Endodermal cell (in vitro differentiated cells): ENCODE results near the gene PCNX4. TPM values are rescaled to one million over a fixed set of nuclear protein-coding genes. Genes with fewer than 3 reads are reported as not detected.
A peak's percentile ranks its signal among the peaks of the same experiment; 100 is the strongest.

ENCODE experiments used
- DNase-seq: peaks from one replicate; pipeline ENCODE4 v3.0.0-alpha.2; 2017
- H3K27ac ChIP-seq: 2 replicates; pipeline ENCODE4 v1.5.1; 2013; ENCODE audit warnings: mild to moderate bottlenecking, low read depth, low read length, moderate library complexity
- H3K27me3 ChIP-seq: 2 replicates; pipeline ENCODE4 v1.6.1; 2013; ENCODE audit warnings: mild to moderate bottlenecking, low read length, moderate library complexity; ENCODE audit not compliant: insufficient read depth, control insufficient read depth, poor library complexity, severe bottlenecking
- H3K36me3 ChIP-seq: 2 replicates; pipeline ENCODE4 v1.7.0; 2013; ENCODE audit warnings: mild to moderate bottlenecking, low read length, moderate library complexity; ENCODE audit not compliant: control insufficient read depth, insufficient read depth
- H3K4me1 ChIP-seq: one replicate; pipeline ENCODE4 v1.7.0; 2013; ENCODE audit warnings: low read length; ENCODE audit not compliant: control insufficient read depth, insufficient read depth
- H3K4me3 ChIP-seq: 2 replicates; pipeline ENCODE4 v1.5.1; 2013; ENCODE audit warnings: mild to moderate bottlenecking, low read length, moderate library complexity
- H3K9ac ChIP-seq: 2 replicates; pipeline ENCODE4 v1.6.1; 2013; ENCODE audit warnings: mild to moderate bottlenecking, low read length, moderate library complexity; ENCODE audit not compliant: poor library complexity, severe bottlenecking; ENCODE audit errors: extremely low read depth
- H3K9me3 ChIP-seq: 2 replicates; pipeline ENCODE4 v1.6.1; 2013; ENCODE audit warnings: mild to moderate bottlenecking, low read length, moderate library complexity; ENCODE audit not compliant: control insufficient read depth
- H3K27ac Mint-ChIP-seq: 2 replicates; pipeline ENCODE4 v1.8.0; 2020; ENCODE audit warnings: mixed read lengths
- H3K27me3 Mint-ChIP-seq: 2 replicates; pipeline ENCODE4 v1.8.0; 2021; ENCODE audit warnings: mild to moderate bottlenecking, mixed read lengths; ENCODE audit not compliant: insufficient read depth
- H3K36me3 Mint-ChIP-seq: 2 replicates; pipeline ENCODE4 v1.8.0; 2020; ENCODE audit warnings: low read depth, mixed read lengths
- H3K4me1 Mint-ChIP-seq: 2 replicates; pipeline ENCODE4 v1.8.0; 2020; ENCODE audit warnings: mixed read lengths
- H3K4me3 Mint-ChIP-seq: 2 replicates; pipeline ENCODE4 v1.8.0; 2020; ENCODE audit warnings: mild to moderate bottlenecking, moderate library complexity, mixed read lengths
- H3K9me3 Mint-ChIP-seq: 2 replicates; pipeline ENCODE4 v1.8.0; 2020; ENCODE audit warnings: mild to moderate bottlenecking, mixed read lengths
- CTCF ChIP-seq: fragments of 200-600 bp; sonication (generic); conservative IDR thresholded peaks from 2 replicates; pipeline ENCODE4 v1.5.0; 2021; ENCODE audit warnings: antibody characterized with exemption, mild to moderate bottlenecking
- WGBS, 2 experiments: methylation state at CpG; one replicate each; pipeline versions ENCODE4 v1.1.5 to v1.1.7; 2013; ENCODE audit warnings: missing lambda C conversion rate in 2 of 2, mixed read lengths in 1 of 2; ENCODE audit not compliant: insufficient coverage in 1 of 2, insufficient read length in 1 of 2; 5-methylcytosine and 5-hydroxymethylcytosine counted together
- total RNA-seq, 2 donors: library from RNA; stranded (reverse); fragmentation: NEBNext Ultra II Directional in 1 of 2; extraction: Animal tissue kit (Norgen Biotek cat#: 25700) in 1 of 2; gene quantifications; 2 replicates in 1 of 2; 3 replicates in 1 of 2; pipeline ENCODE4 v1.2.1, GENCODE V29; 2021

PCNX4 gene
- total RNA-seq, 2 donors from 2014 or later: 61.1 to 74.3 TPM

- H3K36me3 Mint-ChIP-seq: no peaks in the 10 kb centered on the region
- Histone ChIP-seq H3K27me3 (no peaks in the 10 kb centered on the region), H3K27ac (no peak overlapping the region), H3K9ac (no peak overlapping the region), H3K4me3 (no peak overlapping the region), H3K36me3 (no peaks in the 10 kb centered on the region), H3K9me3 (no peaks in the 10 kb centered on the region), H3K4me1 (no peaks in the 10 kb centered on the region)
- no peak overlapping the region for H3K27ac Mint-ChIP-seq
- no peak for TF ChIP-seq CTCF
- 57 to 70% methylated on average over 1 of the region's 1 CpG for WGBS, 2 experiments
- no peaks in the 10 kb centered on the region for H3K27me3 Mint-ChIP-seq
- H3K9me3 Mint-ChIP-seq: no peaks in the 10 kb centered on the region
- no peaks in the 10 kb centered on the region for H3K4me1 Mint-ChIP-seq
- no peak overlapping the region for H3K4me3 Mint-ChIP-seq
- no peak for DNase-seq
Measured at GRCh38 chr14:60058087-60058486, 33.6 kb upstream of the PCNX4 start.

GRCh38 chr14:60061371-60061770 is 30.4 kb upstream of the PCNX4 start:
- no peaks in the 10 kb centered on the region for H3K9me3 Mint-ChIP-seq
- Histone ChIP-seq H3K9me3 (no peaks in the 10 kb centered on the region), H3K27me3 (no peaks in the 10 kb centered on the region), H3K4me3 (no peak overlapping the region), H3K27ac (no peak overlapping the region), H3K36me3 (no peaks in the 10 kb centered on the region), H3K4me1 (no peaks in the 10 kb centered on the region), H3K9ac (no peak overlapping the region)
- no peaks in the 10 kb centered on the region for H3K4me1 Mint-ChIP-seq
- no peak overlapping the region for H3K4me3 Mint-ChIP-seq
- 81% methylated on average over 2 of the region's 2 CpGs; no CpG with 5 or more reads in 1 of the 2 experiments for WGBS, 2 experiments
- no peak for DNase-seq
- no peak overlapping the region for H3K27ac Mint-ChIP-seq
- no peak for TF ChIP-seq CTCF
- H3K36me3 Mint-ChIP-seq: no peaks in the 10 kb centered on the region
- H3K27me3 Mint-ChIP-seq: no peaks in the 10 kb centered on the region

- Mint-ChIP-seq H3K36me3 (no peaks in the 10 kb centered on the region), H3K27me3 (no peaks in the 10 kb centered on the region), H3K4me1 (no peaks in the 10 kb centered on the region), H3K4me3 (no peak overlapping the region), H3K27ac (no peak overlapping the region), H3K9me3 (no peaks in the 10 kb centered on the region)
- H3K27me3 ChIP-seq: no peaks in the 10 kb centered on the region
- no peak overlapping the region for H3K27ac ChIP-seq
- peak; percentile 73 for TF ChIP-seq CTCF
- H3K9ac ChIP-seq: no peak overlapping the region
- no peaks in the 10 kb centered on the region for H3K36me3 ChIP-seq
- no peaks in the 10 kb centered on the region for H3K4me1 ChIP-seq
- no peak for DNase-seq
- no peaks in the 10 kb centered on the region for H3K9me3 ChIP-seq
- no peak overlapping the region for H3K4me3 ChIP-seq
Measured at GRCh38 chr14:60064491-60065072, 27.1 kb upstream of the PCNX4 start.
